NCI-H748 (cell line): ENCODE data around the gene FSIP2.
"Not testable (repeated sequence)": the region's sequence is repeated elsewhere in the genome, so short reads cannot be mapped to it uniquely, and the experiment has no call there.

ENCODE experiments used
- DNase-seq: peaks from one replicate; lab custom pipeline; 2025; ENCODE audit not compliant: unreplicated experiment; lab: John Stamatoyannopoulos, UW

The FSIP2 gene

DNA sequence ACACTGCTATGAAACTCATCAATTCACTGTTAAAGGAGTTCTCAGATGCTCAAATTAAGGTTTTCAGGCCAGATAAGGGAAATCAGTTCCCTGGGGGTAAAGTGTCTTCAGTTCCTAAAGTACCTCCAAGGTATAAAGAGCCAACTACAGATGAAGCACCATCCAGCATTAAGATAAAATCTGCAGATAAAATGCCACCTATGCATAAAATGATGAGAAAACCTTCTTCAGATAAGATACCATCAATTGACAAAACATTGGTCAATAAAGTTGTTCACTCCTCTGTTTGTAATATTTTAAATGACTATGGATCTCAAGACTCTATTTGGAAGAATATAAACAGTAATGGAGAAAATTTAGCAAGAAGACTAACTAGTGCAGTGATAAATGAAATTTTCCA is 68.2 kb downstream of the FSIP2 start:
- no peak for DNase-seq

DNA sequence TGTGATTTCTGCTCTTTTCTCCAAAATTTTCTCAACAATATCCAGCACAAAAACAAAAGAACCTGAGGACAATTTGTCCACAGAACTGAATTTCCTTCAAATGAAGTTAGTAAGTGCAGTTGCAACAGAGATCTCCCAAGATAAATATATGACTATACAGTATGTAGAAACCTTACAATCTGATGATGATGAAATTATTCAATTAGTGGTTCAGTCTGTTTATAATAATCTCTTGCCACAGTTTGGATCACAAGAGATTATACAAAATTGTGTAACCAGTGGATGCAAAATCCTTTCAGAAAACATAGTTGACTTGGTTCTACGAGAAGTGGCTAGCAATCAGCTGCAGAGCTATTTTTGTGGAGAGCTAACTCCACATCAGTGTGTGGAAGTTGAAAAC is 68.7 kb downstream of the FSIP2 start:
- no peak for DNase-seq

DNA sequence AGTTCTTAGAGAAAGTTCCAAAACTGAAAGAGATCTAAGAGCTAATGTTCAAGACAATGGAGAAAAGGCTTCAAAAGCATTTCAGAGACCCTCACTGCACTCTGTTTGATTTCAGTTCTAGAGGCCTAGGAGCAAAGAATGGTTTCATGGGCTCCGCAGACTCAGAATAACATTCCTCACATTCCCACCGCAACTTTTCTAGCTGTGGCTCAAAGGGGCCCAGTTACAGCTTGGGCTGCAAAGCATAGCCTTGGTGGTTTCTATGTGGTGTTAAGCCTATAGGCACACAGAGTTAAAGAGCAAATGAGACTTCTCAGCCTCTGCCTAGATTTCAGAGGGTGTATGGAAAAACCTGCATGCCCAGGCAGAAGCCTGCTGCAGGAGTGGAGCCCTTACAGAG is 73.0 kb downstream of the FSIP2 start:
- no peak for DNase-seq

DNA sequence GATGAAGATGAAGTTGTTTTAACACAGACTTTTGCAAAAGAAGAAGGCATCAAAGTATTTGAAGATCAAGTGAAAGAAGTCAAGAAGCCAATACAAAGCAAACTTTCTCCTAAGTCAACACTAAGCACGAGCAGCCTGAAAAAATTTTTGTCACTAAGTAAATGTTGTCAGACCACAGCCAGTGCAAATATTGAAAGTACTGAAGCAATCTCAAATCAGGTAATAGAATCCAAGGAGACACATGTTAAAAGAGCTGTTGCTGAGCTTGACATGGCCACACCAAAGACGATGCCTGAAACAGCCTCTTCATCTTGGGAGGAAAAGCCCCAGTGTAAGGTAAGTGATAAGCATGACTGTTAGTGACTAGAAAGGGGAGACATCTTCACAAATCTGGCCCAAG is 75.1 kb downstream of the FSIP2 start:
- DNase-seq: no peak

DNA sequence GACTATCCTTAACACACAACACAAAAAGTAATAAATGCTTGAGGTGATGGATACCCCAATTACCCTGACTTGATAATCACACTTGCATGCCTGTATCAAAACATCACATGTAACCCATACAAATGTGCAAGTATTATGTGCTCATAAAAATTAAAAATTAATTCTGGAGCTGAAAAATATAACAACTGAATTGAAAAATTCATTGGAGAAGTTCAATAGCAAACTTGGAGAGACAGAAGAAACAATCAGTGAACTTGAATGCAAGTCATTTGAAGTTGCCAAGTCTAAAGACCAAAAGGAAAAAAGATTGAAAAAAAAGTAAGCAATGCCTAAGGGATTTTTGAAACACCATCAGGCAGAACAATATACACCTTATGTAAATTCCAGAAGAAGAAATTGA is 79.4 kb downstream of the FSIP2 start:
- DNase-seq: no peak

DNA sequence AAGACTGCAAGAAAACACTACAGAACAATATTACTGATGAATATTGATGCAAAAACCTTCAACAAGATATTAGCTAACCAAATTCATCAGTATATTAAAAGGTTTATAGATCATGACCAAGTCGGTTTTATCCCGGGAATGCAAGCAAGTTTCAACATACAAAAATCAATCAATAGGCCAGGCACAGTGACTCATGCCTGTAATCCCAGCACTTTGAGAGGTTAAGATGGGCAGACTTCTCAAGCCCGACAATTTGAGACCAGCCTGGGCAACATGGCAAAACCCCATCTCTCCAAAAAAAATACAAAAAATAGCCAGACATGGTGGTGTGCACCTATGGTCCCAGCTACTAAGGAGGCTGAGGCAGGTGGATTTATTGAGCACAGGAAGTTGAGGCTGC is 82.9 kb downstream of the FSIP2 start:
- DNase-seq: no peak

DNA sequence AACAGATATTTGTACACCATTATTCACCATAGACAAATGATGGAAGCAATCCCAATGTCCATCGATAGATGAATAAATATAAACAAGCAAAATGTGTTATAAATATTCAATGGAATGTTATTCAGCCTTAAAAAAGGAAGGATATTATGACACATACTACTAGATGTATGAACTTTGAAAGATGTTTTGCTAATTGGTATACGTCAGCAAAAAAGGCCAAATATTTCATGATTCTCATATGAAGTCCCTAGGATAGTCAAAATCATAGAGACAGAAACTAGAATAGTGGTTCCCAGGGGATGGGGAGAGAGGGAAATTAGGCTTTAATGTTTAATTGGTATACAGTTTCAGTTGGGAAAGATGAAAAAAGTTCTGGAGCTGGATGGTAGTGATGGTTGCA is 85.2 kb downstream of the FSIP2 start:
- DNase-seq: no peak

DNA sequence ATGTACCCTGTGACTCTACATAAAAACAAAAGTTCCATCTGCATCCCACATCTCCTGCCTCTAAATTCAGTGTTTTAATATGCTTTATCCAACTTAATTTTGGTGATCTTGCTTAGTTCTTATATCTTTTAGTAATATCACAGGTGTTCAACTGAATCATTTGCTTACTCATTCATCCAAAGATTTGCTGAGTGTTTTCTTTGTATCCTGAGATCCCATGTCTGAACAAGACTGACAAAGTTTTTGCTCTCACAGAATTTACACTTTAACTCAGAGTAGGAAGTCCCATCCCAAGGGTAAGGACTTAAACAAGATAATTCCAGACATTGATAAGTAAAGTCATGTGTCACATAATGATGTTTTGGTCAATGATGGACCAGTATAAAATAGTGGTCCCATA is 87.0 kb downstream of the FSIP2 start:
- DNase-seq: no peak

DNA sequence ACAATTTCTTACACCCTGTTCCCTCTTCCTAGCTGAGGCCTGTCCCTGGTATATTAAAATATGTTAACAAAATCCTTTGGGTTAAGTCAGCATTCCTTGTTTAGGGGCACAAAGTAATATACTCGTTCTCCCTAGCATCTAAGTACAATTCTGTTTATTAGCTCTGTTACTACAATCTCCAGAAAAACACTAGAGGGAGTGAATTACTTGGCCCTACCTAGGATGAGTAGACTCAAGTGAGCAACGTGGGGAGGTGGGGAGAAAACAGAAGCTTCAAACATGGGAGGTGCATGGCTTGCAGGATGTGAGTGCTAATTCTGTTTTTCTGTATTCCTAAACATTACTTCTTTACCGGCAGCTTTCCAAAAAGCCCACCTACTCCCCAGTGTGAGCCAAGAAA is 89.7 kb downstream of the FSIP2 start:
- DNase-seq: no peak

DNA sequence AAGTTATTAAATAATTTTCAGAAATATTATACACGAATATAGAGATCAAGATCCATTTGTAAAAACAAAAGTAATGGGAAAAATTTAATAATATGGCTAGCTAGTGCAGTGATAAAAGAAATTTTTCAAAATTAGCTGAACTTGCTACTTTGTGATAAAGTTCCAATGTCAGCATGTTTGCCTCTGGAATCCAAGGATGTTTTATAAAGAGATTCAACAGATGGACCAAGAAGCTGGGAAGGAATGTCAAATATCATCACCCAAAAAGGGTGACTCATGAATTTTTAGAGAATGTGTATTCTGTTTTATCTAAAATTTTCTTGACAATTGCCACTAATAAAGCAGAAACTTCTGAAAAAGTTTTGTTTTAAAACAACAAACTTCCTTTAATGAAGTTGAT is 95.3 kb downstream of the FSIP2 start:
- no peak for DNase-seq

DNA sequence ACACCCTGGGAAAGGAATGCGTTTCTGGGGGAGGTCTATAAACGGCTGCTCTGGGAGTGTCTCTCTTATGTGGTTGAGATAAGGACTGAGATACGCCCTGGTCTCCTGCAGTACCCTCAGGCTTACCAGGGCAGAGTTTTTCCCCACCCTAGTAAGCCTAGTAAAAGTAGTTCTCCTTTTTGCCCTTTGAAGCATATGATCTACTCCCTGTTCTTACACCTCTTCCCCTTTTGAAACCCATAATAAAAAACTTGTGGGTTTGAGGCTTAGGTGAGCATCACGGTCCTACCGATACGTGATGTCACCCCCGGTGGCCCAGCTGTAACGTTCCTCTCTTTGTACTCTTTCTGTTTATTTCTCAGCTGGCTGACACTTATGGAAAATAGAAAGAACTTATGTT is 97.4 kb downstream of the FSIP2 start:
- DNase-seq: no peak

DNA sequence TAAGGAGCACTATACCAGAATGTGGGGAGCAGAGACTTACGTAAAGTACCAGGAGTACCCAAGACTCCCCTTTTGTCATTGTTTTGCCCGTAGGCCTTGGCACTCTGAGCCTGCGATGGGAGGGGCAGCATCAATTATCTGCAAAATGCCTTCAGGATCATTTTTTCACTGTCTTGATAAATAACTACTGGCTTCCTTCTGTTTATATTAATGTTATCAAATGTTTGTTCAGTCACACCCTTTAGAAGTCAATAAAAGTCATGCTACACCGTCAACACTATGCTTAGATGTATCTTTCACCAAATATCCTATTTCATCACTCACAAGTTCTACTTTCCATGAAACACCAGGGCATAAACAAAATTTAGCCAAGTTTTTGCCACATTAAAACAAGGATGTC is 116.3 kb downstream of the FSIP2 start:
- peak; percentile 18 for DNase-seq

DNA sequence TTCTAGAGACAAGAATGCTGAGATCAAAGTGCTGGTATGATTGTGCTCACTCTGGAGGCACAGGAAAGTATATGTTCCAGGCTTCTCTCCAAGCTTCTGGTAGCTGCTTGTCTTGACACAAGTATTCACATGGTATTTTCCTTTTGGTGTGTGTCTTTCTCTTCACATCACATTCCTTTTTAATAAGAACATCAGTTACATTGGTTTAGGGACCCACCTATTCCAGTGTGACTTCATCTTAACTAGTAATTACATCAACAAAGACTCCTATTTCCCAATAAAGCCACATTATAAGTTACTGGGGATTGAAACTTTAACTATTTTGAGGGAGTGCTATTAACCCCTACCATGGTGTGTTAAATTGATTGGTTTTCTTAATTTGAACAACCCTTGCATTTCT is 119.1 kb downstream of the FSIP2 start:
- no peak for DNase-seq

DNA sequence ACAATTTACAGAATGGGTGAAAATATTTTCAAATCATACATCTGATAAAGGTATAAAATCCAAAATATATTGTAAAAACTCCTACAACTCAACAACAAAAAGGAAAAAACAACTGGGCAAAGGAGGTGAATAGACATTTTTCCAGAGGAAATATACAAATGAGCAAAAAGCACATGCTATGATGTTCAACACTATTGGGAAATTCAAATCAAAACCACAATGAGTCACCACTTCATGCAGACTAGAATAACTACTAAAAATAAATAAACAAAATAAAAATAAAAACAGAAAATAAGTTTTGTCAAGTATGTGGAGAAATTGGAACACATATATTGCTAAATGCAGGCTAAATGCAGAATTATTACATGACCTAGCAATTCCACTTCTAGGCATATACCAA is 120.9 kb downstream of the FSIP2 start:
- DNase-seq: no peak

DNA sequence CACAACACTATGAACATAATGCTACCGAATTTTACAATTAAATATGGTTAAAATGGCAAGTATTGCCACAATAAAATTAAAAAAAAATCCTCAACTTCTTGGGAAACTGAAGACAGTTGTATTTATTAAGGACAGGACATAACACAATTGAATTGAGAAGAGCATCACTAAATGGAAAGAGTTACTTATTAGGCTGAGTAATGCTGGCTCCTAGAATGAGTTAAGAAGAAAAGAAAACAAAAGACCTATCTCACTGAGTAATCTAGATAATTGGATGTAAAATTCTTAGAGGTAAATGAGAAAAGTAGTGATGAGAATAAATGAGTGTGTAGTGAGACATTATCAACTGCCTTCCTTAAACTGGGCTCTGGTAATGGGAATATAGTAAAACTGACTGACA is 121.7 kb downstream of the FSIP2 start:
- DNase-seq: no peak

DNA sequence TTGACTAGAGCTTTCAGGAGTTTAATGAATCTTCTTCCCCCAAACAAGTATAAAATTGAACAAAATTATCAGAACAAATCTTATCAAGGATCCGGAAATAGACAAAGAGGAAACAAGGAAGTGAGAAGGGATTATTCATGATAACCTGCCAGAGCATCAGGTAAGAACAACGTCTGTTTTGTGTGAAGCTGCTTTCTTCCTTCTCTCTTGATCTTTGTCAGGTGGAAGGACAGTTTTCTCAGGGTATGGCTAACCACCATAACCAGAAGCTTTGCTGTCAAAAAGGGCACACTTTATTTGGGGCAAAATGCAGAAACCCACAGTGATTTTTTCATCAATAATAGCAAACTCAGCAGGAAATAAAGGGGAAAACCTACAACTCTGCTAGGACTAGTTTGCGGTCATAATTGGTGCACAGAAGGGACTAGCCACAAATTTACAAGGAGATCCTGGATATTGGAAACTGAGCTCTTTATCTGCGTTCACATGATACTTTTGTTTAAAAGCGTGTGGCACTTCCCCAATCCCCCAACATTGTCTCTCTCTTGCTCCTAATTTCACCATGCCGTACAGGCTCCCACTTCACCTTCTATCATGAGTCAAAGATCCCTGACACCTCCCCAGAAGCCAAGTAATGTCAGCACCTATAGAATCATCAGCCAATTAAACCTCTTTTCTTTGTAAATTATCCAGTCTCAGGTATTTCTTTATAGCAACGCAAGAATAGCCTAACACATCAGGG is 124.2 kb downstream of the FSIP2 start:
- DNase-seq: no peak

DNA sequence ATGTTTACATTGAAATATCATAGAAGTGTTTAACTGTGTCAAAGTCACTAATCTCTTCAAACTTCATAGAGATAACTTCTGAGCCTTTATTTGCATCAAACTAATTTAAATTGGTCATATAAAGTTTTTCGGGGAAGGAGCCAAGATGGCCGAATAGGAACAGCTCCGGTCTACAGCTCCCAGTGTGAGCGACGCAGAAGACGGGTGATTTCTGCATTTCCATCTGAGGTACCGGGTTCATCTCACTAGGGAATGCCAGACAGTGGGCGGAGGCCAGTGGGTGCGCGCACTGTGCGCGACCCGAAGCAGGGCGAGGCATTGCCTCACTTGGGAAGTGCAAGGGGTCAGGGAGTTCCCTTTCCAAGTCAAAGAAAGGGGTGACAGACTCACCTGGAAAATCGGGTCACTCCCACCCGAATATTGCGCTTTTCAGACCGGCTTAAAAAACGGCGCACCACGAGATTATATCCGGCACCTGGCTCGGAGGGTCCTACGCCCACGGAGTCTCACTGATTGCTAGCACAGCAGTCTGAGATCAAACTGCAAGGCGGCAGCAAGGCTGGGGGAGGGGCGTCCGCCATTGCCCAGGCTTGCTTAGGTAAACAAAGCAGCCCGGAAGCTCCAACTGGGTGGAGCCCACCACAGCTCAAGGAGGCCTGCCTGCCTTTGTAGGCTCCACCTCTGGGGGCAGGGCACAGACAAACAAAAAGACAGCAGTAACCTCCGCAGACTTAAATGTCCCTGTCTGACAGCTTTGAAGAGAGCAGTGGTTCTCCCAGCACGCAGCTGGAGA is 126.1 kb downstream of the FSIP2 start:
- DNase-seq: not testable (repeated sequence)

DNA sequence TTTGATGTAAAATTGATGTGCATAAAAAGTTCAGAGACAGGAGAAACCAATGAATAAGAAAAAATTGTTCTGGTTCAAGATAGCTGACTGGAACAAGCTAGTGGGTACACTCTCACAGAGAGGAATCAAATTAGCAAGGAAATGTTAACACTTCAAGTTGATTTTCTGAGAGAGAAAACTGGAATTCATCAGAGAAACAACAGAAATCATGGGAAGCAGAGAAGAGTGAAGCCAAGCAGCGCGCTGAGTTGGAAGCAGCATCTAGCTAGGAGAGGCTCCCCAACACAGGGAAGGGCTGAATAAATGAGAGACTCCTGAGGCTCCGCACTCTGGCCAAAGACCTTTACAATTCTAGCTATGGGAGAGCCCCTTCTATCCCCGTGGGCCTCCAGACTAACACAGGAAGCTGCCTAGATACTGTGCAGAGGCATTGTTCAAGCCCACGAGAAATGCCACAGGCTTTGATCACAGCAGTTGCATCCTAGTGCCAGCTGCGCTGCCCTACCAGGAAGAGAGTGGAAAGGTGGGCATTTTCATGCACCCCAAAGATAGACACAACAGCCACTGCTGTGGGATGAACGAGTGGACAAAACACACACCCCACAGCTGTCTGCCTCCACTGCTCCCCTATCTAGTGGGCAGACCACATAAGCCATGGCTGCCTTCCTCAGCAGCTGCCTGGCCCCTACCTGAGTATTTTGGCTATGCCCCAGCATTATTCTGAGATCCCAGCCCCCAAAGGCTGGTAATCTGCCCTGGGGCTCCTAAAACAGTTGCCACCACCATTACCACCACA is 136.7 kb downstream of the FSIP2 start:
- no peak for DNase-seq

DNA sequence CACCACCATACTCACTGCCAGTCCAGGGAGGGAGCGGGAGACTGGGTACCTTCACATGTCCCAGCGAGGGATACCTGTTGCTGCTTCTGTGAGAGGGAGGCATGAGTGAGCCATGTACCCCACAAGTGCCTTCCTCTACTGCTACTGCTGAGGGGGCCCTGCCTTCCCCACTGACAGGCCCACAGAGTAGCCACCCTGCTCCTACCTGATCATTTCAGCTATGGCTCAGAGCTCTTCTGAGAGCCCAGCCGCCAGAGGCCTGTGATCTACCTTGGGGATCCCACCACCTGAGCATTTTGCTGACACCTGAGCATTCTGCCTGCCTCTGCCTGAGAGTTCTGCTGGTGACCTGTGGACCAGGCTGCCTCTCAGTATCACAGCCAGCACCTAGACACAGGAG is 137.6 kb downstream of the FSIP2 start:
- DNase-seq: no peak

DNA sequence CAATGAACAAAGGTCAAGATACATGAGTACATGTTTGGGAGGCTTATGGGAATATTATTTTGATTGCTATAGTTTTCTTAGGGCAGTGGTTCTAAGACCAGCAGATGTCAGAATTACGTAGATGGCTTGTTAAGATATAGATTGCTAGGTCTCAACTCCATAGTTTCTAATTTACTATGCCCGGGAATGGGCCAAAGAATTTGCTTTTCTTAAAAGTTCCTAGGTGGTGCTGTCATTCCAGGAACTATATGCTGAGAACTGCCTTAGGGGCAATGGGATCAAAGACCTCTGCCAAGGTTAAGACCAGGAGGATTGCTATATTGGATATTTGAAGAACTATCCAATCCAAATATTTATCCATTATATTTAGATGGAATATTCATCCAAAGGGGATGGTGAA is 141.8 kb downstream of the FSIP2 start:
- DNase-seq: no peak
